Sigmoid colon (tissue), 3 donors: ENCODE results near the gene MYO7A.

Source experiments
- CTCF ChIP-seq, 4 experiments: fragments of 450-650 bp in 3 of 4; fragments of 200-600 bp in 1 of 4; IDR thresholded peaks; one replicate each; pipeline ENCODE4 v1.5.1; 2016 to 2019; ENCODE audit warnings: antibody characterized with exemption in 4 of 4, mild to moderate bottlenecking in 3 of 4, moderate library complexity in 2 of 4
- POLR2A ChIP-seq, 2 donors: fragments of 450-650 bp; IDR thresholded peaks; one replicate each; pipeline ENCODE4 v1.6.1; 2016; ENCODE audit warnings: antibody characterized with exemption in 2 of 2, mild to moderate bottlenecking in 2 of 2, moderate library complexity in 2 of 2

DNA sequence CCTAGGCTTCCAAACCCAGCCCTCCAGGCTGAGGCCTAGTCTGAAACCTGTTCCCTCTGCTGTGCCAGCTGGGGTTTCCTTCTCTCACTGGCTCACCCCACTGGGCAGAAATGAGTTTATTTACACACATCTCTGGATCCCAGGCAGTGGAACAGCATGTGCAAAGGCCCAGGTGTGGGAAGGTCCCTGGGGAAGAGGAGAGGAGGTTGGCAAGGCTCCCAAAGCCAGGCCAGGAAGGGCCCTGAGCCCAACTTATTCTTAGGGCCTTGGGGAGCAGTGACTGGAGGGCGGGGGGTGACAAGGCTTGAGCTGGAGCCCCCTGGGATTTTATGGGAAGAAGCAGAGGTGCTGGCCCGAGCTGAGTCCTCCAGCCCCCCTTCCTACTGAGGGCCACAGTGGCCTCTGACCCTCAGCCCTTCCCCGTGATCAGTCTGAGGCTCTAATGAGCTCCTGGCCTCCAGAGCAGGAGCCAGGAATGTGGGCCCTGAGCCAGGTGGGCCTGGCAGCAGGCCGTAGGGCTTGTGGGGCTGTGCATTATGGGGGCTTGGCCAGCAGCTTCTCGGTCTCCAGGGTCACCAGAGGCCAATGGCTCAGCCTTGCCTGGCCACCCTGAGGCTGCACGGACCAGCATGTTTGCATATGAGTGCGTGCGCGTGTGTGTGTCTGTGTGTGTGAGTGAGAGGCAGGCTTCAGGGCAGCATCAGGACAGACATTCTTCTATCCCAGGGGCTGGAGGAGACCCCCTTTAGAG lies 2.9 kb downstream of the MYO7A start:
- TF ChIP-seq CTCF (IDR thresholded peaks at IDR 0.05) = no peak
- TF ChIP-seq POLR2A (IDR thresholded peaks at IDR 0.05) = no peak
